Measurements from ENCODE around the gene CDC25C.
A peak's percentile ranks its signal among the peaks of the same experiment; 100 is the strongest.
"Not testable (repeated sequence)": the region's sequence is repeated elsewhere in the genome, so short reads cannot be mapped to it uniquely, and the experiment has no call there.

CDC25C gene

DNA sequence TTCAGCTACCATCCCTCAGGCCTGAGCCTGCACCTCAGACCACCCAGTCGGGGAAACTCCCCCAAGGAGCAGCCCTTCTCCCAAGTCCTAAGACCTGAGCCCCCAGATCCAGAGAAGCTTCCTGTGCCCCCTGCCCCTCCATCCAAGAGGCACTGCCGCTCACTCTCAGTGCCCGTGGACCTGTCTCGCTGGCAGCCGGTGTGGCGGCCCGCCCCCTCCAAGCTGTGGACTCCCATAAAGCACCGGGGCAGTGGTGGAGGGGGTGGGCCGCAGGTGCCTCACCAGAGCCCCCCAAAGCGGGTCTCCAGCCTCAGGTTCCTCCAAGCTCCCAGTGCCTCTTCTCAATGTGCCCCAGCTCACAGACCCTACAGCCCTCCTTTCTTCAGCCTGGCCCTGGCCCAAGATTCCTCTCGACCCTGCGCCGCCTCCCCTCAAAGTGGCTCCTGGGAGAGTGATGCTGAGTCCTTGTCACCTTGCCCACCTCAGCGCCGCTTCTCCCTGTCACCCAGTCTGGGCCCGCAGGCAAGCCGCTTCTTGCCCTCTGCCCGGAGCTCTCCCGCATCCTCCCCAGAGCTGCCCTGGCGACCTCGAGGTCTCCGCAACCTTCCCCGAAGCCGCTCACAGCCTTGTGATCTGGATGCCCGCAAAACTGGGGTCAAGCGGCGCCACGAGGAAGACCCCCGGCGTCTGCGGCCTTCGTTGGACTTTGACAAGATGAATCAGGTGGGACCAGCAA lies 13.5 kb upstream of the CDC25C start:
- no peak for DNase-seq

DNA sequence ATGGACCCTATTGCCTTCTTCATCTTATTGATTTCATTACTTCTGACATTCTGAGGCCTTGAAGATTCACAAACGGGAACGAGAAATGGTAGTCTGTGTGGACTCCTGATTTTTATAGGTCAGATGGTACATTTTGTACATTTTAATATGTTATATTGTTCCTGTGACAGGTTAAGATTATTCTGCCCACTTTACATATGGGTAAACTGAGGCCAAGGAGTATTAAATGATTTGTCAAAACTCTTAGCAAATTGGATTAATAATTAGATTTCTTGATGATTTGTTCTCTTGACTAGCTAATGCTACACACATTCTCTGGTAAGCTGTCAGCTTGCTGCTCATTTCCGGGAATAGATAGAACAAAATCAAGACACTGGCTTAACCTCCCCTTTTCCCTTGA lies 8.4 kb upstream of the CDC25C start:
- no peak for DNase-seq

DNA sequence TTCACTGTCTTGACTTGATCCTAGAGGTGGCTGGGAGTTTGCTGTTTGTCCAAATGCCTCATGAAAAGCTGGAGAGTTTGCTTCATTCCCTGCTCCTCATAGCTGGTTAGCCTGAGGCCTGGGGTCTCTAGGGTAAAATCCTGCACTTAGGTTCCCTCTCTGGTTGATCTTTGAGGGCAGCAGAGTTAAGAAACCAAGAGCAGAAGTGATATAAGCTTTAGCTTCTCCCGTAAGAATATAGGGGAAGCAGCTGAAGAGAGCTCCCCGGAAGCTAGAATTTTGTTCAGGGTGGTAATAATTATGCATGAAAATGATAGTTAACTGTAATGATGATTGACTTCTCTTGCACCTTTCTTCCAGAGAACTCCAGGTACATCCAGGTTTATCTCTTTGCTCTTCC lies 7.9 kb upstream of the CDC25C start:
- DNase-seq = peak; percentile 33 to 60 (median 54)

DNA sequence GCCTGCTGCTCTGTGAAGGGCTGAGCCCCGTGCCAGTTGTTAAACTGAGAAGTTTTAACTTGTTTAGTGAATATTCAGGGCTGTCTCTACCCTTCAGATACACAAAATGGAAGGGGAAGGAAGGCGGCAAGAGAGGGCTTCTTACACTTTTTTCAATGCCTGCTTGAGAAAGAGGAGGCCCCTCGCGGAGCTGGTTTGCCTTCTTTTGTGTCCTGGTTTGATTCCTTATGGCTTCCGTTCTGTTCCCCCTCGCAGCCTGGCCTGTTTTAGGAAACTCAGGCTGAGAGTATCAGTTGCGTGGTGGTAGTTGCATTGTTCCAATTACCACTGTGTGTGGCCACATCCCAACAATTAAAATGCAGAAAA lies 7.5 kb upstream of the CDC25C start:
- DNase-seq = peak in 1 of 3 donors; percentile 22

DNA sequence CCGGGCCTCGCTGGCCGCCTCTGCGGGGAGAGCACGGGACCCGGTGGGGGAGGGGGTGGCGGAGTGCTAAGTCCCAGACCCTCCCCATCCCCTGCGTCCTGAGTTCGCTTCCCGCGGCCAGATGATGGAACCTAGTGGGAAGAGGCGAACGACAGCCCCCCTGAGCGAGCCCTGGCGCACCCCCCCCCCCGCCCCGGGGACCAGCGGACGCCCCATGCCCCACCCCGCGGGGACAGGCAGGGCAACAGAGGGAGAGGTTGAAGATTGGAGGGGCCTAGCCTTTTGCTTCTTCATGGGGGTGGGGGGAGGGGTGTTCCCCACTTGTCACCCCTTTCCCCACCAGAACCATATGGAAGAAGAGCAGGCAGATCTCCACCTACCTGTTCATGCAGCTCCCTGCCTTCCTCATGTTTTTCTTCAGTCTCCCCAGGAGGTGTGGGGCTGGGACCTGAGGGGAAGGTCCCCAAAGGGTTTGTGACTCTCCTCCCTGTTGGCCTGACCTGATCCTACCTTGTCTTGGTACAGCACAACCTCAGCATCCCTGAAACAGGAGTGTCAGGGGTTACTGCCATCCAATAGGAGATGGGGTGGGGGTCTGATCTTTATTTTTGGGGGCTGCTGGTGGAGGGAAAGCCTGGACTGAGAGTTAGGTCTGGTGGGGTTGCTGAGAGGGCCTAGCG lies 6.9 kb upstream of the CDC25C start:
- DNase-seq = peak in 1 of 3 donors; percentile 13

DNA sequence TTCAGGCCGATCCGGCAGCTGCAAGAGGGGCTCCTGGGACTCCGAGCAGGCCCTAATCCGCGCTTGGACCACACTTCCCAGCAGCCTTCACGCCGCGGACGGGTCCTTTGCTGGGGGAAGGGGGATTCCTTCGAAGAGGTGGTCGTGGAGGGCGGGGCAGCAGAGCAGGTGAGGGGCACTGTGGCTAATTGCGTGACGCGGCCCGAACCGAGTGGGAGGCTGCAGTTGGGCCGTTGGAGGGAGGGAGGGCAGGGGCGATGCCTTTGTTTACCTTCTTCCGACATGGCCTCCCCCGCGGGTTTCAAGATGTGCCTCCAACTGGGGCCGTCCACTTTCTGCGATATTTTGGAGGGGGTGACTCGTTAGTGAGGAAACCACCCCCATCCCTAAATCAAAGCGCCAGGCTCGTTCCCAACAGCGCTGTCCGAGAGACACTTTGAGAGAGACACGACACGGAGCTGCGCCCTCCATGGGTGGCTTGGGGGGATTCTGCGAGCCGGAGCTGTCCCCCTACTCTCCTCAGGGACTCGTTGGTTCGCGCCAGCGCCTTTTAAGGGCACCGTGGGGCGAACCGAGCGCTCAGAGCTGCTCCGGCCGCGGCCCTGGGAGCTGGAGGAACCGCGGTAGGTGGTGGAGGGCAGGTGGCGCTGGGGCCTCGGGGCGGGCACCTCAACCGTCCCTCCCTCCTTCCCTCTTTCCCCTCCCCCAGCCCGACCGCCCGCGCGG lies 6.2 kb upstream of the CDC25C start, which contains the start of gene FAM53C:
Gene FAM53C, plus strand, starts transcription at position 582 of the 726 bp plus-strand sequence. CDS start 3,070 bp downstream, outside the sequence.
- peak; percentile 94 to 98 (median 97) for DNase-seq

DNA sequence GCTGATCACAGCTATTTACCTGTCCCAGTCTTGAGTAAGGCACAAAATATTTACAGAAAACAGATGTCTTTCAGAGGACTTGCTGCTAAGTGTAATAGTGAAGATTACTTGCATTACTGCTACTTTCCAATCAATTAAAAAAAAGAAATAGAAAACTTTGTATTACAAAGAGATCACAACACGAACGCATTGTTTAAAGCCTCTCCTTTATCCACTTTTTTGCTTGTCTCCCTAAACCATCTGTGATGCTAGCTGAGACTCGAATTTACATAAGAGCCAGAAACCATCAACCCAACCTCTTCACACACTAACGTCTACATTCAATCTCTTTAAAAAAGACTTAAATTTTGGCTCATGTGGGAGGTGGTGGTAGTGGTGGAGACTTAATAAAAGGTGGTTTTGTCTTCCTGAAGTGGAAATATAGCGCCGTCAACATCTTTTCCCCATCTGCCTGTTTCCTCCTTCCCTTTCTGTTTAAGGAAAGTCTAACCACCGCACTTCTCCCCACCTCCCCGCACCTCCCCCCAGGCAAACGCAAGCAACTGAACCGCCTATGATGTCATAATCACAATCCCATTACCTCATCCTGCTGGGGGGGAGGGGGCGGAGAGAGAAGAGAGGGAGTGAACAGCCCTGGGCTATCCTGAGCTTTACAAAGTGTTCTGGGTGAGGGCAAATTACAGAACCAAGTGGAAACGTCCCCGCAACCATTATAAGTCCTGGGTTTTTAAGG lies 5.5 kb upstream of the CDC25C start:
- DNase-seq = peak; percentile 88 to 94 (median 92)

DNA sequence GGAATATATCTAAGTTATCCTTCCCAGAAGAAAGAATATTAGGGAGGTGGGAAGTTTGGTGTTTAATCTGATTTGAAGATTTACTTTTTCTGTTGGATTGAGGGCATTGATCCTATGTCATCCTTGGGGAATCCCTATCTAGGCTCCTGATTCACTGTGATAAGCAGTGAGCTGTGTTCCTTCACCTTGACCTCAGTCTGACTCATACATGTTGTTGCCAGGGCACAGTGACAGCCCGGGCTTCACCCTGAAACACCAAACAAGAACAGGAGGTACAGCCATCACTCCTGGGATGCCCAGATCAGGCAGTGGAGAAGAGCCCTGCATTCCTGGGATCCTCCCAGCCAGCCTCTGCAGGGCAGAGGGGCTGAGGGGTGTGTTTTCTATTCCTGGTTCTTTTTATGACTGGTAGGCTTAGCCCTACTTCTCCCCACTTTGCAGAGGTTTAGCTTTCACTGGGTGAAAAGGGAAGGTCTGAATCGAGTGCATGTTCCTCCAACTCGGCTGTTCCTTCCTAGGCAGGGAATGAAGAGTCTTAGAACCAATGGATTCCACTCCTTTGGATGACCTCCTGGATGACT lies 3.4 kb upstream of the CDC25C start:
- no peak for DNase-seq

DNA sequence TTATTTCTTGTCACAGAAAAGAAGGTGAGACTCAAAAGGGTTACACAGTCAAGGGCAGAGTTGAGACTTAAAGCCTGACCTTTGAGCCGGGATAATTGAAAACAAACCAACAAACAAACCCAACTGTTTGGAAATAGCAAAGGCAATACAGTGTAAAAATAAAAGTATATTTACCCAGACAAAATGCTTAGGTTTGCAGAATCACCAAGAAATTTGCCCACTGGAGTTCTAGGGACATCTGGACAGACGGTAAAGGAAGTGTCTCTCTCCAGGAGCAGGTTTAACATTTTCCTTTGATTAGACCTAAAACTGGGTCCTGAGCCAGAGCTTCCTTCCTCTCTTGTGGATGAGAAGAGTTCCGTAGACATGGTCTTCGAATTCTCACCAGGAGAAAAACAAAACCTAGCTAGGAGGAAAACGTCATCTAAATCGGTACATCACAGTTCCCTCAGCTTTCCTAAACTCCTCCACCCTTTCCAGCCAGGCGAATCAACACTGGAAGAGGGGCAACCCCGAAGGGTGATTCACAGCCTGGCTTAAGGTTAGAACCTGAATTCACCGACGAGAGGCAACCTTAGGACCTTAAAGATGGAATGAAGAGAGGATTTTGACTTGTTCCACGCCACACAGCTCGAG lies 673 bp downstream of the CDC25C start:
- DNase-seq = no peak

DNA sequence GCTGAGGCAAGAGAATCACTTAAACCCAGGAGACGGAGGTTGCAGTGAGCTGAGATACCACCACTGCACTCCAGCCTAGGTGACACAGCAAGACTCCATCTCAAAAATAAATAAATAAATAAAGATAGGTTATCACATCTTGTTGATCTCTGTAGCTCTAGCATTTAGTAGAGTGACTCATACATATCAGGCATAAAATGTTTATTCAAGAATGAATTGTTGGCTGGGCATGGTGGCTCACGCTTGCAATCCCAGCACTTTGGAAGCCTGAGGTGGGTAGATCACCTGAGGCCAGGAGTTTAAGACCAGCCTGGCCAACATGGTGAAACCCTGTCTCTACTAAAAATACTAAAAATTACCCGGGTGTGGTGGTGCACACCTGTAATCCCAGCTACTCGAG lies 13.4 kb downstream of the CDC25C start:
- DNase-seq = not testable (repeated sequence)

DNA sequence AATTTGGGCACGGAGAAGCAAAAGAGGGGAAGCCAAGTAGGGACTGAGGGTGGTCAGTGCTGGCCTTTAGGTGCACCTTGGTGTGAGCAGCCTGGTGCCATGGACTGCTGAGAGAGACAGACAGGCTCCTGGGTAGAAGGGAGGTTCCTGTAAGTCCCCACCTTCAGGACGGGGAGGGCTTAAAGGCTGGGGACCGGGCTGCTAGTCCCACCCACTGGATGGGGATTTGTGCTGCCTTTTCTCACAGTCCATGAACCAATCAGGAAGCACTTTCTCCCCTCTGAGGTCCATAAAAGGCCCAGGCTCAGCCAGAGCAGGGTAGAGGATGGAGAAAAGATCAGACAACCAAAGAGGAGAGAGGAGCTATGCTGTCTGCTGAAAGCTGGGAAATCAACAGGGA lies 15.2 kb downstream of the CDC25C start:
- no peak for DNase-seq

DNA sequence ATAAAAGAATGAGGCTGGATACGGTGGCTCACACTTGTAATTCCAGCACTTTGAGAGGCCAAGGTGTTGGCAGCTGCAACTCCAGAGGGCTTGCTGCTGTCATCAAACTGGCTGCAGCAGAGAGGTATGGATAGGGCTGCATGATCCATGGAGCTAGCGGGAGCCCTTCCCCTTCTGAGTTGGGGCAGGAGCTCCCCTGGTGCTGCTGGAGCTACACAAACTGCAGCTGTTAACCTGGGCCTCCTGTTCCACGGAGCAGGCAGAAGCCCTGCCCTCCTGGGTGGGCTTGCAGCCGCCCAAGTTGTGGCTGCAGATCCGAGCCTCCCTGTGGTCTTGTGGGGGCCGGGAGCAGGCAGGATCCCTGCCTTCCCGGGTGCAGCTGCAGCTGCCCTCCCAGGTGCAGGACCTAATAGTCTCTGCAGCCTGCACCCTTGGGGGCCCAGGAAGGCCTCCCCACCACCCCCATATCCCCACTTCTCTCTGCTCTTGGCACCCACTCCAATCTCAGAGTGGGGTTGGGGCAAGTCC lies 15.8 kb downstream of the CDC25C start:
- no peak for DNase-seq

DNA sequence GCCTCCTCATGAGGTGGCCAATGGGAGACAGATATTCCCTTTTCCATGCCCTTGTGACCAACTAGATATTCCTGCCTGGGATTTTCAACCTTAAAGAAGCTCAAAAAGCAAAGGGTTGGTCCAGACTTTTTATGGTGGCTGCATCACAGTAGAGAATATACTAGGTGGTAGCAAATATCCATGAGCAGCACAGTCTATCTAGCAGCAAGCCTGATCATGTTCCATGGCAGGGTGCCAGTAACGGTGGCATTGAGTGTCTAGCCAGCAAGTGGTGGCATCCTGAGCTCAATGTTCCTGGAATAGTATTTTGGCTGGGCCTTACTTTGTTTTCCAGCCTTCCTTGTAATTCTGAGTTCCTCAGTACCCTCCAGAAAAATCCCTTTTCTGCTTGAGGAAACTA lies 25.8 kb downstream of the CDC25C start:
- DNase-seq = no peak

DNA sequence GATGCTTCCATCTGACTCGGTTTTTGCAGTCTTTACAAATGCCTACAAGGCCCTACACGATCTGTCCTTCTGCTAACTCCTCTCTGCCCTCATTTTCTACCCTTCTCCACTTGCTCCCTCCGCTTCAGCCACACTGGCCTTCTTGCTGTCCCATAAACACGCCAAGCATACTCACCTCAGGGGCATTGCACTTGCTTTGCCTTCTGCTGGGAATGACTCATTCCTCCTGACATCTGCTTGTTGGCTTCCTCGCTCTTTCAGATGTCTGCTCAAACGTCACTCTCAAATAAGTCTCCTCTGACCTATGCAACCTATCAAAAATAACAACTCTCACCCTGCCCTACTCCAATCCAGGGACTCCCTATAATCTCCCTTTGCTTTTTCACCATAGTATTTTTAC lies 28.2 kb downstream of the CDC25C start:
- no peak for DNase-seq

DNA sequence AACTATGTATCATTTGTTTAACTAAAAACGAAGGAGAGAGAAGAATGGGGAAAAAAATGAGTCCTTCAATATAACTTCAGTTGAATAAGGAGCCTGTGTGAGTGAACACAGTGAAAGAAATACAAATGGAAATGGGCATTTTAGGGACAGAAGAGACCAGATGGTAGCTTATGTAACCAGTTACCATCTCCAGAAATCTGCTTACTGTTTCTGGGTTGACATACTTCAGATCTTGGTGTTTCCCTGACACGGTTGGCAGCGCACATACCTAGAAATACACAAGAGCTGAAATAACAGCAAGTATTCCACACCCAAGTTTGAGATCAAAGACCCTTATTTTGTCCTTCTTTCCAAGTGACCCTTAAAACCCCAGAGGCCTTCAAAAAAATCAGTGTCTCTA lies 42.3 kb downstream of the CDC25C start:
- no peak for DNase-seq

DNA sequence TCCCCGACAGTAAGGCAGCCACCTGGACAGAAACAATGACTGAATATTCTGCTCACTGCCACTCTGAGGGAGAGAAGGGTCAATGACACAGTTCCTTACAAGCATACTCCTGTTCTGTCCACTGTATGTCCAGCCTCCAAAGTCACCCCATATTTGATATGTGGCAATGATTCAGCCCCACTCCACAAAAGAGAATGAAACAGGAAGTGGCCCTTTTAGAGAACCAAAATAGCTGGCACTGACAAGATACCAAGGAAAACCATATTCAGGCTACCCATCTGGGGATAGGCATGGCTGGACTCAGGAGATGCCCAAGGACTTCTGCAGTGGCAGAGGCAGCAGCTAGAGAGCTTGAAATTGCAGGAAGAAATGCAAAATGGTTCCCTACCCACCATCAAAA lies 44.4 kb downstream of the CDC25C start:
- DNase-seq = peak; percentile 45 to 65 (median 55)

DNA sequence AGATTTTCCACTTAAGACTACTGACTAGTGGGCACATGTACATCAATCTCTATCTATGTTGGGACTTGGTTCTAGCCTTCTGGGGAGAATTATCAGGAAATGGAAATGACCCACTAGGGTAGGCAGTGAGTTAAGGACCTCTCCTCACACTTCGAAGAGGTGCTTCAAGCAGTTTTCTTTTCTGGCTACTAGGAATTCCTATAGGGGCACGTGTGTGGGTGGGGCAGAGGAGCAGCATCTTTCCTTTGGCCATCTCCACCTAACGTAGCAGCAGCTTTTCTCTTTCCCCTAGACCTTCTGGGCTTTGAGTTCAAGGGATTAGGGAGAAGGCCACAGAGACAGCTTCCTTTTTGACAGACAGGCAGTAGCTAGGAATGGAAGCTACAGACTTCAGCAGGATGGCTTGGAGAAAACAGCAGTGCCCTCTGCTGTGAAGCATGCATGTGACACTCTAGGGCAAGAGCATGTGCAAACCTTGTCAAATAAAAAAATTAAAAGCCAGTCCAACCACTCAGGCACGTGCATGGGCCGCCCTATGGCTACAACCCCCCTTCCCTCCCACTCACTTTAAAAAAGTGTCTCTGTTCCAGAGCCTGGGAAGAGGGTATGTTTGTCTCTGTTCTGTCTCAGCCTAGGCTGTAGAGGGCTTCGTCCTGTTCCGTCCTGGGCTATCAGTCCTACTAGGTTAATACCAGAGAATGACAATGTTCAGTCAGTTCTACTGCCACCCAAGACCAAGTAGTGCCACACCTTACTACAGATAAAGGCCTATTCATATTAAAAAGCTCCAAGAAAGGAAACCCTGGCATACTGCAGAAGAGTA lies 48.5 kb downstream of the CDC25C start:
- DNase-seq = peak; percentile 37 to 51 (median 40)

DNA sequence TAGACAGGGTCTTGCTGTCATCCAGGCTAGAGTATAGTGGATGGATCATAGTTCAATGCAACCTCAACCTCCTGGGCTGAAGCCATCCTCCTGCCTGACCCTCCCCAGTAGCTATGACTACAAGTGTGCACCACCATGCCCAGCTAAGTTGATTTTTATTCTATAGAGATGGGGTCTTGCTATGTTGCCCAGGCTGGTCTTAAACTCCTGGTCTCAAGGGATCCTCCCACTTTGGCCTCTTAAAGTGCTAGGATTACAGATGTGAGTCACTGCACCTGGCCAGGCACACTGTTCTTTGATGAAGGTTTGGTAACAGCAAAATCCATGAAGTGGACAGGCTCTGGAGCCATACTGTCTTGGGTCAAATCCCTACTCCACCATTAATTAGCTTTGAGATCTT lies 50.7 kb downstream of the CDC25C start:
- no peak for DNase-seq

DNA sequence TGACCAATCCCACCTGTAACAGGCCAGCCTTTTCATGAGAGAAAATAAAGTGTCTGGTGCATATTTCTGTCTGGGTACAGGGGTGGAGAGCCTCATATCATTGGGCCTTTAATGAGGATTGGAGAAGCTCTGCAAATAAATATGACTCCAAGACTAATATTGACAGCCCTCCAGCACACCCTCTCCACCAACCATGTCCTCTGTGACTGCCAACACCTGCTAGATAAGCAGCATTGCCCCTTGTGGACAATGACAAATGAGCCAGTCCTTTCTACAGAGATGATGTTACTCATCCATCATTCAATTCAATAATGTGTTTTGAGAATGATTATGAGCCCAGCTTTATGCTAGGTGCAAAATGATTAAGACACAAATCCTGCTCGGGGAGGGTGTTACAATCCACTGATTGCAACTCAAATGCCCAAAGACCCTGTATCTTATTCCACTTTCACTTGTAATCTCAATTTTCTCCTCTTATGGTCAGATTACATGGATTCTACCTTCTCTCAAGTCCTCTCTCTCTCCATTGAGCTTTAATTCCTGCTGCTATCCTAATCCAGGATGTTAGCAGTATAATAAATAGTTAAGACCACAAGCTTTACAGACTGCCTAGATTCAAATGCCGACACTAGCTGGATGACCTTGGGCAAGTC lies 55.1 kb downstream of the CDC25C start:
- DNase-seq = no peak

DNA sequence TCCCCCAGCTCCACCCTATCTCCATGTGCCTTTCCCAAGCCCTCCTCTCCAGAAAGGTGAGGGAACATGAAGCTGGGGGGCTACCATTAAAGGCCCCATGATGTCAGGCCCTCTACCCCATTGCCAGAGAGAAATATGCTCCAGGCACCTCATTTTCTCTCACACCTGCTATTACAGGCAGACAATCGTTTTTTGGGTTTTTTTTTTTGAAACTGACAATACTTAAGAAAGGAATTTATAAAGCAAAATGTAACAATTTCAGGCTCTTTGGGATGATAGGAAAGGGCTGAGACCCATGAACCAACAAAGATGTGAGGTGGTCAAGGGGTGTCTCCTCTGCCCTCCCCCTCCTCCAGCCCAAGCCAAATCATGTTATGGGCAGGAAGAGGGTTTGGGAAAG lies 55.7 kb downstream of the CDC25C start:
- no peak for DNase-seq
